Gastrocnemius medialis (tissue), 4 donors: ENCODE results near the gene KCND3.

Experiments
- CTCF ChIP-seq, 5 experiments: fragments of 450-650 bp in 3 of 5; fragments of 200-600 bp in 2 of 5; sonication (generic) in 2 of 5; IDR thresholded peaks in 4 of 5; conservative IDR thresholded peaks in 1 of 5; 1 replicate in 4 of 5; 2 replicates in 1 of 5; pipeline ENCODE4 v1.5.1; 2016 to 2019; ENCODE audit warnings: antibody characterized with exemption in 5 of 5, mild to moderate bottlenecking in 3 of 5, moderate library complexity in 3 of 5
- POLR2A ChIP-seq, 2 donors: fragments of 450-650 bp; IDR thresholded peaks; one replicate each; pipeline ENCODE4 v1.6.1; 2017; ENCODE audit warnings: antibody characterized with exemption in 2 of 2, mild to moderate bottlenecking in 2 of 2, moderate library complexity in 2 of 2

- TF ChIP-seq CTCF (IDR thresholded peaks at IDR 0.05 in 4 of 5, conservative IDR thresholded peaks at IDR 0.05 in 1 of 5), result no peak
- TF ChIP-seq POLR2A (IDR thresholded peaks at IDR 0.05), result no peak
These were observed 194.1 kb downstream of the KCND3 start for GRCh38 chr1:111795401-111795800.
